ENCODE results near the gene PTPRE. TPM values are rescaled to one million over a fixed set of nuclear protein-coding genes. Genes with fewer than 3 reads are reported as not detected.

The PTPRE gene
- total RNA-seq, 1 experiment from 2014 or later: 3.1 TPM

- Mint-ChIP-seq H3K9me3 (no peaks in the 10 kb centered on the region), H3K27me3 (ENCODE audit: low read depth) (no peaks in the 10 kb centered on the region), H3K4me3 (no peak overlapping the region), H3K27ac (no peak overlapping the region), H3K4me1 (no peaks in the 10 kb centered on the region), H3K36me3 (peaks cover 37% of the 10 kb centered on the region)
- ChIA-PET CTCF (no interaction called here), POLR2A (no interaction called here)
- TF ChIP-seq MAX (CRISPR knock-in tag; IDR thresholded peaks at IDR 0.05): no peak
- no peak for ATAC-seq
- no peak for DNase-seq (ENCODE audit: low spot score)
These were observed 204.8 kb downstream of the PTPRE start for GRCh38 chr10:128111696-128112095.

GRCh38 chr10:128113026-128113425 is 206.1 kb downstream of the PTPRE start:
- Mint-ChIP-seq H3K27ac (no peak overlapping the region), H3K4me1 (no peaks in the 10 kb centered on the region), H3K27me3 (ENCODE audit: low read depth) (no peaks in the 10 kb centered on the region), H3K9me3 (no peaks in the 10 kb centered on the region), H3K36me3 (peaks cover 43% of the 10 kb centered on the region), H3K4me3 (no peak overlapping the region)
- no peak for ATAC-seq
- CTCF ChIA-PET: no interaction called here
- TF ChIP-seq JUN (CRISPR knock-in tag; IDR thresholded peaks at IDR 0.05): no peak
- TF ChIP-seq E2F1 (CRISPR knock-in tag; IDR thresholded peaks at IDR 0.05): no peak
- TF ChIP-seq ERG (CRISPR knock-in tag; IDR thresholded peaks at IDR 0.05): no peak
- no peak for TF ChIP-seq TCF7 (CRISPR knock-in tag; IDR thresholded peaks at IDR 0.05; ENCODE audit: low read depth)
- no peak for TF ChIP-seq NR1H2 (CRISPR knock-in tag; IDR thresholded peaks at IDR 0.05)
- TF ChIP-seq USF1 (CRISPR knock-in tag; IDR thresholded peaks at IDR 0.05): no peak
- TF ChIP-seq ESRRA (CRISPR knock-in tag; IDR thresholded peaks at IDR 0.05; ENCODE audit: borderline replicate concordance): no peak
- no peak for TF ChIP-seq KAT7 (CRISPR knock-in tag; IDR thresholded peaks at IDR 0.05; ENCODE audit: borderline replicate concordance)
- TF ChIP-seq MAX (CRISPR knock-in tag; IDR thresholded peaks at IDR 0.05): no peak
- TF ChIP-seq CREB1 (CRISPR knock-in tag; IDR thresholded peaks at IDR 0.05): no peak
- TF ChIP-seq MLX (CRISPR knock-in tag; IDR thresholded peaks at IDR 0.05): no peak
- no peak for TF ChIP-seq PREB (CRISPR knock-in tag; IDR thresholded peaks at IDR 0.05; ENCODE audit: borderline replicate concordance)
- DNase-seq (ENCODE audit: low spot score): no peak
- POLR2A ChIA-PET: no interaction called here

- ChIA-PET CTCF (interaction anchor here (2.0 kb wide), 1 partner anchor 23 kb away, joined by 8 read pairs; no protein-coding TSS in a partner anchor), POLR2A (no interaction called here)
- Mint-ChIP-seq H3K9me3 (no peaks in the 10 kb centered on the region), H3K36me3 (peaks cover 55% of the 10 kb centered on the region), H3K4me1 (no peaks in the 10 kb centered on the region), H3K27me3 (ENCODE audit: low read depth) (no peaks in the 10 kb centered on the region), H3K27ac (no peak overlapping the region), H3K4me3 (no peak overlapping the region)
- DNase-seq (ENCODE audit: low spot score) (no peak), ATAC-seq (no peak)
- TF ChIP-seq JUN (CRISPR knock-in tag; IDR thresholded peaks at IDR 0.05) (no peak), NFYB (CRISPR knock-in tag; conservative IDR thresholded peaks at IDR 0.05; ENCODE audit: low read depth) (no peak), USF2 (CRISPR knock-in tag; IDR thresholded peaks at IDR 0.05) (no peak), FOXJ3 (CRISPR knock-in tag; IDR thresholded peaks at IDR 0.05; ENCODE audit: borderline replicate concordance) (no peak), TEAD1 (CRISPR knock-in tag; IDR thresholded peaks at IDR 0.05) (no peak), ZNF121 (CRISPR knock-in tag; IDR thresholded peaks at IDR 0.05) (no peak), ZNF416 (CRISPR knock-in tag; IDR thresholded peaks at IDR 0.05) (no peak), ZNF281 (CRISPR knock-in tag; IDR thresholded peaks at IDR 0.05) (no peak), PREB (CRISPR knock-in tag; IDR thresholded peaks at IDR 0.05; ENCODE audit: borderline replicate concordance) (no peak)
These were observed 208.0 kb downstream of the PTPRE start for GRCh38 chr10:128114901-128115300.
